GM23248 (cell line): Measurements from ENCODE around the gene ZNF653. TPM values are rescaled to one million over a fixed set of nuclear protein-coding genes. Genes with fewer than 3 reads are reported as not detected.

Source experiments
- DNase-seq: peaks from one replicate; pipeline ENCODE4 v3.0.0-alpha.2; 2015
- H2AFZ ChIP-seq: fragments of 200-600 bp; sonication (generic); 2 replicates; pipeline ENCODE4 v1.6.1; 2016; ENCODE audit warnings: antibody characterized with exemption
- H3F3A ChIP-seq: fragments of 200-600 bp; sonication (generic); 2 replicates; pipeline ENCODE4 v1.6.1; 2016; ENCODE audit warnings: mild to moderate bottlenecking, antibody characterized with exemption, mixed run types; ENCODE audit not compliant: insufficient read depth
- H3K27ac ChIP-seq: fragments of 200-600 bp; sonication (generic); 2 replicates; pipeline ENCODE4 v1.5.1; 2016; ENCODE audit warnings: mild to moderate bottlenecking
- H3K27me3 ChIP-seq: fragments of 200-600 bp; sonication (generic); replicated peaks from 2 replicates; pipeline ENCODE4 v1.6.1; 2016; ENCODE audit warnings: mild to moderate bottlenecking; ENCODE audit not compliant: insufficient read depth
- H3K36me3 ChIP-seq: fragments of 200-600 bp; sonication (generic); 2 replicates; pipeline ENCODE4 v1.6.1; 2016; ENCODE audit warnings: low read depth, mild to moderate bottlenecking
- H3K4me1 ChIP-seq: fragments of 200-600 bp; sonication (generic); 2 replicates; pipeline ENCODE4 v1.6.1; 2016; ENCODE audit warnings: mild to moderate bottlenecking; ENCODE audit not compliant: insufficient read depth
- H3K4me2 ChIP-seq: fragments of 200-600 bp; sonication (generic); one replicate; pipeline ENCODE4 v1.6.1; 2016; ENCODE audit warnings: mild to moderate bottlenecking; ENCODE audit not compliant: unreplicated experiment
- H3K4me3 ChIP-seq: fragments of 200-600 bp; sonication (generic); 2 replicates; pipeline ENCODE4 v1.5.1; 2016; ENCODE audit warnings: mild to moderate bottlenecking
- H3K79me2 ChIP-seq: fragments of 200-600 bp; sonication (generic); 2 replicates; pipeline ENCODE4 v1.6.1; 2016; ENCODE audit warnings: mild to moderate bottlenecking; ENCODE audit not compliant: insufficient read depth
- H3K9ac ChIP-seq: fragments of 200-600 bp; sonication (generic); 2 replicates; pipeline ENCODE4 v1.6.1; 2016; ENCODE audit warnings: mild to moderate bottlenecking
- H3K9me2 ChIP-seq: fragments of 200-600 bp; sonication (generic); 2 replicates; pipeline ENCODE4 v1.6.1; 2016; ENCODE audit warnings: mixed run types, mild to moderate bottlenecking, moderate library complexity; ENCODE audit not compliant: insufficient read depth
- H3K9me3 ChIP-seq: fragments of 200-600 bp; sonication (generic); one replicate; pipeline ENCODE4 v1.6.1; 2017; ENCODE audit warnings: low read depth
- H4K20me1 ChIP-seq: fragments of 200-600 bp; sonication (generic); 2 replicates; pipeline ENCODE4 v1.6.0; 2016; ENCODE audit not compliant: insufficient read depth
- EZH2 ChIP-seq: fragments of 200-600 bp; sonication (generic); IDR thresholded peaks from 2 replicates; pipeline ENCODE4 v1.6.1; 2018; ENCODE audit warnings: antibody characterized with exemption, mild to moderate bottlenecking; ENCODE audit not compliant: insufficient read depth, poor library complexity, severe bottlenecking
- EZH2phosphoT487 ChIP-seq: fragments of 200-600 bp; sonication (generic); IDR thresholded peaks from 2 replicates; pipeline ENCODE4 v1.6.1; 2018; ENCODE audit warnings: antibody characterized with exemption, moderate library complexity, mild to moderate bottlenecking, low read depth; ENCODE audit not compliant: insufficient read depth
- WGBS, 2 experiments: methylation state at CpG; one replicate each; pipeline ENCODE4 v1.1.6; 2015 to 2017; ENCODE audit warnings: low lambda C conversion rate in 2 of 2, low coverage in 1 of 2; ENCODE audit errors: missing lambda C conversion rate in 2 of 2; 5-methylcytosine and 5-hydroxymethylcytosine counted together
- in situ Hi-C: fragments of 300-500 bp; cut with MboI; formaldehyde crosslinking; loops from 2 replicates; pipeline ENCODE4 v1.15.0; 2020
- polyA plus RNA-seq: library from polyadenylated mRNA; unstranded; fragments of >200 nt; fragmentation: Nextera tagmentation; extraction: Ambion mirVana; gene quantifications from 2 replicates; pipeline ENCODE4 v1.2.1, GENCODE V29; 2016
- total RNA-seq: library from RNA; depleted of rRNA; stranded (reverse); fragments of >200 nt; shearing (Covaris generic); gene quantifications from 2 replicates; pipeline ENCODE4 v1.2.3, GENCODE V29; 2014

Gene ZNF653
- total and polyA plus RNA-seq, 2 experiments from 2014 or later: 2.2 to 4.6 TPM

GRCh38 chr19:11453468-11454341 lies 51.9 kb downstream of the ZNF653 start:
- 56 to 82% methylated on average over 17 to 27 of the region's 27 CpGs for WGBS, 2 experiments
- no peaks in the 10 kb centered on the region for H3F3A ChIP-seq
- no peaks in the 10 kb centered on the region for H4K20me1 ChIP-seq
- no peak for DNase-seq
- 0 out of 2 replicates have a peak, but pooled peaks cover 7% of the 10 kb centered on the region for H3K36me3 ChIP-seq
- no peak overlapping the region for H3K4me2 ChIP-seq
- H3K27ac ChIP-seq: no peak overlapping the region
- no peak overlapping the region for H3K9ac ChIP-seq
- no peaks in the 10 kb centered on the region for H3K4me1 ChIP-seq
- no peak for TF ChIP-seq EZH2phosphoT487
- TF ChIP-seq EZH2: no peak
- no peak overlapping the region for H3K4me3 ChIP-seq
- no peak overlapping the region for H2AFZ ChIP-seq
- H3K9me2 ChIP-seq: no peaks in the 10 kb centered on the region
- in situ Hi-C loops: loop anchor here (25.0 kb wide), 1 partner anchor 166 kb away; the partner anchor contains the start of gene TSPAN16
- H3K27me3 ChIP-seq: no peaks in the 10 kb centered on the region
- H3K79me2 ChIP-seq: no peaks in the 10 kb centered on the region
- H3K9me3 ChIP-seq: no peaks in the 10 kb centered on the region

- Histone ChIP-seq H3K4me1 (no peaks in the 10 kb centered on the region), H3K4me3 (no peak overlapping the region), H2AFZ (no peak overlapping the region), H3K79me2 (no peaks in the 10 kb centered on the region), H3K27ac (no peak overlapping the region), H3K9ac (no peak overlapping the region), H3K36me3 (peaks cover 7% of the 10 kb centered on the region; the same call in 1 of the 2 replicates), H4K20me1 (no peaks in the 10 kb centered on the region), H3K4me2 (no peak overlapping the region), H3K9me3 (no peaks in the 10 kb centered on the region), H3F3A (no peaks in the 10 kb centered on the region), H3K27me3 (no peaks in the 10 kb centered on the region), H3K9me2 (no peaks in the 10 kb centered on the region)
- TF ChIP-seq EZH2phosphoT487: no peak
- in situ Hi-C loops: loop anchor here (25.0 kb wide), 1 partner anchor 165 kb away; the partner anchor contains the start of gene TSPAN16
- DNase-seq: no peak
- 79 to 94% methylated on average over 21 to 33 of the region's 33 CpGs for WGBS, 2 experiments
These were observed 52.9 kb downstream of the ZNF653 start for GRCh38 chr19:11452620-11453310.

GRCh38 chr19:11451871-11452619 lies 53.6 kb downstream of the ZNF653 start:
- WGBS, 2 experiments: 38 to 47% methylated on average over 25 of the region's 25 CpGs
- Histone ChIP-seq H3K4me2 (no peak overlapping the region), H4K20me1 (no peaks in the 10 kb centered on the region)

More at GRCh38 chr19:11451871-11452619, 53.6 kb downstream of the ZNF653 start:
- no peaks in the 10 kb centered on the region for H3F3A ChIP-seq
- H3K27ac ChIP-seq: no peak overlapping the region
- H3K36me3 ChIP-seq: peaks cover 7% of the 10 kb centered on the region; the same call in 1 of the 2 replicates
- H3K9ac ChIP-seq: no peak overlapping the region
- H3K79me2 ChIP-seq: no peaks in the 10 kb centered on the region
- DNase-seq: no peak
- H3K4me3 ChIP-seq: no peak overlapping the region
- H3K9me3 ChIP-seq: no peaks in the 10 kb centered on the region
- no peaks in the 10 kb centered on the region for H3K9me2 ChIP-seq
- TF ChIP-seq EZH2phosphoT487 (no peak), EZH2 (no peak)
- in situ Hi-C loops: loop anchor here (25.0 kb wide), 1 partner anchor 165 kb away; the partner anchor contains the start of gene TSPAN16
- no peaks in the 10 kb centered on the region for H3K27me3 ChIP-seq
- H3K4me1 ChIP-seq: no peaks in the 10 kb centered on the region
- H2AFZ ChIP-seq: no peak overlapping the region
